GM21717 (cell line): ENCODE results near the gene SIRT2.

Experiments used
- ATAC-seq: cut with Tn5 transposase; IDR thresholded peaks from one replicate; pipeline ENCODE4 v1.9.1; 2021; ENCODE audit warnings: mild to moderate bottlenecking, moderate library complexity; ENCODE audit not compliant: unreplicated experiment

SIRT2 gene

GRCh38 chr19:38845374-38846024 lies 53.9 kb downstream of the SIRT2 start:
- ATAC-seq: no peak

- ATAC-seq: no peak
These were observed 55.2 kb downstream of the SIRT2 start for GRCh38 chr19:38844093-38844686.

GRCh38 chr19:38843175-38843758 lies 56.2 kb downstream of the SIRT2 start:
- no peak for ATAC-seq

GRCh38 chr19:38842439-38843174 lies 56.8 kb downstream of the SIRT2 start:
- ATAC-seq: no peak

GRCh38 chr19:38841787-38842438 lies 57.5 kb downstream of the SIRT2 start:
- ATAC-seq: no peak

- no peak for ATAC-seq
These were observed 58.1 kb downstream of the SIRT2 start for GRCh38 chr19:38841180-38841766.

- no peak for ATAC-seq
These were observed 58.8 kb downstream of the SIRT2 start for GRCh38 chr19:38840583-38840968.

GRCh38 chr19:38839816-38840582 lies 59.4 kb downstream of the SIRT2 start:
- ATAC-seq: no peak

- ATAC-seq: no peak
These were observed 60.2 kb downstream of the SIRT2 start for GRCh38 chr19:38838986-38839761.

- no peak for ATAC-seq
These were observed 61.0 kb downstream of the SIRT2 start for GRCh38 chr19:38838208-38838985.

- no peak for ATAC-seq
These were observed 61.7 kb downstream of the SIRT2 start for GRCh38 chr19:38837656-38838121.

GRCh38 chr19:38836983-38837626 lies 62.3 kb downstream of the SIRT2 start:
- no peak for ATAC-seq

- ATAC-seq: no peak
These were observed 63.0 kb downstream of the SIRT2 start for GRCh38 chr19:38836159-38836982.

GRCh38 chr19:38834590-38834989 lies 64.8 kb downstream of the SIRT2 start:
- no peak for ATAC-seq

- no peak for ATAC-seq
These were observed 65.3 kb downstream of the SIRT2 start for GRCh38 chr19:38834104-38834490.

GRCh38 chr19:38833092-38833425 lies 66.4 kb downstream of the SIRT2 start:
- ATAC-seq: no peak

GRCh38 chr19:38831142-38831605 lies 68.2 kb downstream of the SIRT2 start:
- peak; percentile 46 for ATAC-seq
